Stimulated activated CD8-positive, alpha-beta memory T cell treated with anti-CD3 and anti-CD28 coated beads, Interleukin-2, amount 100 ng/mL, for 48 hours (primary cell): ENCODE measurements around the gene MACROH2A1.

Experiments
- DNase-seq, 2 donors: peaks; one replicate each; pipeline ENCODE4 v3.0.0-alpha.2; 2020; ENCODE audit warnings: low read depth in 2 of 2

Gene MACROH2A1

GRCh38 chr5:135398855-135399793, at the start of gene MACROH2A1:
TSS of gene MACROH2A1 (minus strand) at chr5:135399231. CDS start at chr5:135389093, 10,138 bp downstream.
- DNase-seq, result peak; percentile 73 to 81

DNA sequence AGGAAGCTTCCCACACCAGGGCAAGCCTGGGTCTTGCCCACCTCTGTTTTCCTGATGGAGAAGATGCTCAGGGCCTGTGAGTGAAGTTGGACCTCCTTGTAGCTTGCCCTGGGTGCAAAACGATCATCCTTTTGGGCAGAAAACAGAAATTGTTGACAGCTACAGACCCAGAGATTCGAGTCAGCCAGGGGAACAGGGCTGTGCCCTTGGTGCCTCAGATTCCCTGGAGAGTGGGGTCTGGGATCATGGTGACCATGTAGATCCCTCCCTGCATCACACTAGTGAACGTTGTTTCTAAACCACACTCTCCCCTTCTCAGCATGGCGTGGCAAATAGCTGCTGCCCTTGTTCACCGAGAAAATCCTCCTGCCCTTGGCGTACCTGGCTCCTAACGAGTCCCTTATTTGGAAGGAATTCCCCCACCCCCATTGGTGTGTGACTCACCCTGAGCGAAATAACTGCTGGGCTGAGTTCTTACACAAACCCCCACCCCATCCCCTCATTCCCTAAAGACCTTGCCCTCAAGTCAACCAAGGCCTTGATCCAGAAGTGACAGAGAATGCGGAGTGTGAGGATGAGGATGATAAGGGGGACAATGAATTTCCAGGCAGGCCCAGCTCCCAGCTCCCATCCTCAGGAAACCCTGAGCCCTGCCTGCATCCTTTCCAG, 49.2 kb upstream of the MACROH2A1 start:
- no peak for DNase-seq

DNA sequence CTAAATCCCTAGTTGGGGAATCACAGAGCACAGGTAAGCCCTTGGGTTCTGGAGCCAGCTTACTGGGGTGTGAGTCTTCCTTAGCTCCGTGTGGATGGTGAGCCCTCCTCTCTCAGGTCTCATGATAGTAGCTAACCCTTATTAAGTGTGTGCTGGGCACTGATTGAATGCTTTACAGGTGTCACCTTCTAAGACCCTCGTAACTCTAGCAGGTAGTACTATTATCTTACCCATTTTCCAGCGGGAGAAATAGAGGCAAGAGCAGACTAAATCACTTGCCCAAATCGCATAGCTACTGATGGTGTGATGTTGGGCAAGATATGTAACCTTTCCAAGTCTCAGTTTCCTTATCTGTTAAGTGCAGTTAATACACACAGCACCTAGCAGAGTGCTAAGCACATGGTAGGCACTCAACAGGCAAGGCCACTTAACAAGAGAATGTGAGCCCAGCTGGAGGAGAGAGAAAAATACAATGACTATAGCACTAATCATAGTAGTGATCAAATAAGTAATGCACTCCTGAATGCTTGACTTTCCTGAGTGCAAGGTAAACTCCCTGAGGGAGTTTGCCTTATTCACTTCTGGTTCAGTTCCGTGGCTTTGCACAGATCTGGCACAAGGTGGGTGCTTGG, 48.4 kb upstream of the MACROH2A1 start, which contains the start of gene DCANP1:
Gene DCANP1, minus strand, starts transcription at position 51 of the 632 bp plus-strand sequence. CDS start 240 bp downstream, outside the sequence.
- no peak for DNase-seq

GRCh38 chr5:135446615-135447014, 47.6 kb upstream of the MACROH2A1 start:
- no peak for DNase-seq

- no peak for DNase-seq
These were observed 47.2 kb upstream of the MACROH2A1 start for GRCh38 chr5:135446206-135446605.

- DNase-seq, result no peak
These were observed 46.4 kb upstream of the MACROH2A1 start for GRCh38 chr5:135445306-135445985.

DNA sequence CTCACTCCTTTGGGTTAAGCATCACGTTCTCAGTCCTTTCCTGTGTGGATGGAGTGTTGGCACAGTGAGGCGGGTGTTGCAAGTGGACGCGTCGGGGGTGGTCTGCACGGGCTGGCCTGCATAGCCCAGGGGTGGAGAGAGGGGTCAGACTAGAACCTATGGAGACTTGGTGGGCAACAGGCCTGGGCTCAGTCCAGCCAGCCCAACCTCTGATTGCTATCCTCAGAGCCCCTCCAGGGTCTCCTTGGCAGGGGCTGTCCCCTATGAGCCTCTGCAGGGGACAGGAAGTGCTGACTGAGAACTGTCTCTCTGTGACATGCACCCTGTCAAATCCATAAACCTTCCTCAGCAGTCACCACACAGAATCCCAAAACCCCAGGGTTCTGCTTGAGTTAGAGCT, 45.9 kb upstream of the MACROH2A1 start:
- no peak for DNase-seq

DNA sequence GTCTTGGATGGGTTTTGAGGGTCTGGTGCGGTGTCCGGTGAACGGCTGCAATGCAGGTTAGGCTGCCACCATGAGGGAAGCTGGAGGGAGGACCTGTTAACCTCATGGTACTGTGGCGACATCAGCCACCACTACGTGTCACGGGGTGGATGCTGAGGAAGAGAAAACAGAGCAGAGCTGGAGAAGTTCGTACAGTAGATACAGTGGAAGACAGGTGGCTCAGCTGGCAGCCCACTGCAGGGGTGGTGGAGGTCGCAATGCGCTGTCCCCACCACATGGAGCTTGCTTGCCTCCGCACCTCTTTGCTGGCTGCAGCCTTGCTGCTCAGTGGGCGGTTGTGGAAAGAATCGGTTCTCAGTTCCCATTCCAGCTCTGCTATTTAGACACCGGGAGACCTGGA, 45.3 kb upstream of the MACROH2A1 start:
- no peak for DNase-seq

- no peak for DNase-seq
These were observed 44.3 kb upstream of the MACROH2A1 start for GRCh38 chr5:135443161-135443960.

GRCh38 chr5:135442431-135443160, 43.6 kb upstream of the MACROH2A1 start:
- DNase-seq, result no peak

DNA sequence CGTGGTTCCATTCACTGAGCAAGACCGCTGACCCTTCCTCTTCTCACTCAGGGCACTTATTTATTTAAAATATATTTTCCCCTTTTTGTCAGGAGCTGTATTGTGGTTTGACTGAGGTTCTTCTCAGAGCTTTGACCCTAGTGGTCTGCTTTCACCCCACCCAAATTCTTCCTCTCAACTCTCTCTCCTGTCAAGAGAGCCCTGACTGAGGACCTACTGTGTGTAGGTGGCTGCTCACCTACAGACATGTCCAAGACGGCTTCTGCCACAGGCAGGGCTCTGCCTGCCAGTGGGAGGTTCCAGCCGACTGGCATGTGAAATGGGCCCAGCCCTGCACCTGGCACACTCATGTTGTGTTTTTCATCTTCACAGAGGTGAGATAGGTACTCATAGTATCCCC, 42.9 kb upstream of the MACROH2A1 start:
- DNase-seq, result no peak

GRCh38 chr5:135441350-135441831, 42.4 kb upstream of the MACROH2A1 start:
- no peak for DNase-seq

DNA sequence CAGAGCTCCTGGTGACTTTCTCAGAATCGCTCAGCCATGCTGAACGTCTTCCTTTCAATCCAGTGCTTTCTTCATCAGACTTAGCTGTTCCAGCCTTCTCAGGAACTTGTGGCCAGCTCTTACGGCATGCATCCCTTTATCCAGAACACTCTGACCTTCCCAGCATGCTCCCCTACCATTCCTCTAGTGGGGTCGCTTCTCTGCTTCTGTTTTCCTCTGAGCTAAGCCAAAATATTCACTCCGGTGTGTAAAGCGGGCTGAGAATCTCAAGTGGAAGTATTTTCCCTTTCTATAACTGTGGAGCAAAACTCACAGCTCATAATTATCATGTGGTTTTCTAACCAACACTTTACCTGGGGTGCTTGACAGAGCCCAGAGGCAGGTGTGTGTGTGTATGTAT, 41.9 kb upstream of the MACROH2A1 start:
- DNase-seq, result no peak

- DNase-seq, result no peak
These were observed 40.5 kb upstream of the MACROH2A1 start for GRCh38 chr5:135439231-135440205.

GRCh38 chr5:135438636-135439221, 39.7 kb upstream of the MACROH2A1 start:
- no peak for DNase-seq

- DNase-seq, result no peak
These were observed 38.9 kb upstream of the MACROH2A1 start for GRCh38 chr5:135437796-135438560.

DNA sequence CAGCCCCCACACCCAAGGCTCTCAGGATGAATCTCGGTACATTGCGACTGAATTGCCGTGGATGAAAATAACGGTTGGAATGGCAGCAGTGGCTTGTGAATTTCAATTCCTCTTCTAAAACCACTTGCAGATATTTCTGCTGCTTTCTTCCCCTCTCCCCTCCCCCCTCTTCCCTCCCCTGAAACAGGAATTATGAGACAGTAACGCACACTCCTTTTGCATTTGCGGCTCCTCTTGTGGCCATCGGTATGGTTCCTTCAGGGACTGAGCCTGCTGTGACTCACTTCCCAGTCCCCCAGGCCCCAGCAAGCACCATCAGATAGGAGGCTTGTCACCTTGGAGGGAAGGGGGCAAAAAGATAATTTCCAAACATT, 38.4 kb upstream of the MACROH2A1 start:
- DNase-seq, result no peak

DNA sequence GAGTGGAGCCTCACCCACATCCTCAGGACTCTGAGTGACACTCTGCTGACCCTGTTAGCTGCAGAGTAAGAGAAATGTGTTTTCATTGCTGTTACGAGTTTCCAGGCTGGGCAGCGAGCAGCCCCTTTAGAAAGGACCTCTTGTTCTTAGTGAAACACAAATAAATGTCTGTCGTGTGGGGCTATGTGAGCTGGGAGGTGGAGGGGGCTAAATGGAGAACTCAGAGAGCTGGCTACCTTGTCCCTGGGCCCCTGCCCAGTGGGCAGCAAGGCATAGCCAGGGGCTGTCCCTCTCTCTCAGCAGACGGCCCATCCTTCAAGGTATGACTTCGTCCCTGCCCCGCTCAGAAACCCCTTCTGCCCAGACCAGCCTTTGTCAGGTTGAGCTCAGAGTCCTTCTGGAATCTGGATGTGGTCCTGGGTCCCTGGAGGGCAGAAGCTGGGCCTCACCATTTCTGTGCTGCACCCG, 38.0 kb upstream of the MACROH2A1 start:
- DNase-seq, result no peak
